GM15510 (cell line): ENCODE data around the gene SCN11A.
A peak's percentile ranks its signal among the peaks of the same experiment; 100 is the strongest.

Experiments
- POLR2A ChIP-seq: IDR thresholded peaks from 3 replicates; pipeline ENCODE4 v1.6.1; 2011; ENCODE audit warnings: borderline replicate concordance; ENCODE audit not compliant: insufficient read length; ENCODE audit errors: extremely low read depth

The SCN11A gene

DNA sequence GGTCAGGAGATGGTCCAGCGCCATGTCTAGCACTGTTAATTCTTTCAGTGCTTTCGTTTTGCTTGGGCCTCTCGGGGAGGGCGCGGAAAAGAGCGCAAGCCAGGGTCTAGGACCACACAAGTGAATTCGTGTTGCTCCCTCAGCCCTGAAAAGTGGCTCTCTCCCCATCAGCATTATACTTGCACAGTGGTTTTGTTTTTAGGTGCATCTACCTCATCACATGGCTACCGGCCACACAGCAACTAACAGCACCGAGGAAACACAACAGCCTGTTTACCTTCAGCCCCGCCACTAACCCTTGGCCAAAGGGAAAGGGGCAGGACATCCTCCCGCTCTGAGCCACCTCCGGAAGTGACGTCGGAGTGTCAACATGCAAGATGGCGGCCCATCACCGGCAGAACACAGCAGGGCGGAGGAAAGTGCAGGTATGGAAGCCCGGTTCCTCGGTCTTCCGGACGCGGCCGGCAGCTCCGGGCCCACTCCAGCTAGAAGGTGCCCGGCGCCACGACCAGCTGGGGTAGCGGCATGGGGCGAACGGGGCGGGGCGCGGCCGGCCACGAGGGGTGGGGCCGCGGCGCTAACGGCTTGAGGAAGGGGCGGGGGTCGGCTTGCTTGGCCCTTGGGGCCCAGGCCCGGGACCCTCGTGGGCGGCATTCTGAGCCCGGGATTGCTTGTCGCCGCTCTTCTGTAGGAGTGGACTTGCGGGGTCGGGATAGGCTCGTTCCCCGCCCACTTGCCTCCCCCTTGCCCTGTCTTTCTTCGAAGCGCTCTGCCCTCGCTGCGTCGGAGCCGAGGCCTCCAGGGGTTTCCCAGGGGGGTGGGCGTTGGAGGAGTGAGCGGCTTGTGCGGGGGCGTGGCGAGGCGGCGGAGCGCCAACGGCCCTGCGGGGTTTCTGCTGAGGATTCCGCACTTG lies at the start of gene SCN11A, which contains the start of gene WDR48:
TSS of gene SCN11A (minus strand) at position 296 of the 913 bp plus-strand sequence. CDS start 101,582 bp downstream, outside the sequence.
TSS of gene WDR48 (plus strand) at position 368 of the 913 bp plus-strand sequence. CDS start at position 378, 10 bp downstream.
- TF ChIP-seq POLR2A, result peak; percentile 90

DNA sequence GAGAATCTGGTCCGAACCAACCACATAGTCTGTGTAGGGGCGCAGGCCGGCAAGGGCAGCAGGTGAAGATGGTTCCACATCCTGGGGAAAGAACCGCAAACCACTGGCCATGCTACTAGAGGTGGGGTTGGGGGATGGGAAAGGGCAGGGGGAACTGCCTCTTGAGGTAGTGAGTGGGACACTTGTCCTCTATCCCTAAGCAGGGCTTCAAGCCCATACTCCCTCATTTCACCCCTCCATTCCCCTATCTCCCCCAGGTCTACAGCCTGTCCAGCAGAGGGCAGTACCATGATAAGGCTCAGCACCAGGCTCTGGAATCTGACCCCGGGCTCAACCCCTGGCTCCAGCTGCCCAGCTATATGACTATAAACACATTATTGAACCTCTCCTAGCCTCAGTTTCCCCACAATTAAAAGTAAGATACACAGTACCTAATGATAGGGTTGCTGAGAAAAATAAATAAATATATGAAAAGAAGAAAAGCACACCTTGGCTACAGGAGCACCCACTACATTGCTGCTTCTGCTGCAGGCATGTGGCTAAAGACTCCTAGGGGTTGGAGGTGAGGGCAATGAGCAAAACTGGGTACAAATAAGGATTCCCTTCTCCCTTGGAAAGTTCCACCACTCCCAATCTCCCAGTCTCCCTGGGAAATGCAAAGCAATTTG lies 49.4 kb upstream of the SCN11A start:
- no peak for TF ChIP-seq POLR2A

DNA sequence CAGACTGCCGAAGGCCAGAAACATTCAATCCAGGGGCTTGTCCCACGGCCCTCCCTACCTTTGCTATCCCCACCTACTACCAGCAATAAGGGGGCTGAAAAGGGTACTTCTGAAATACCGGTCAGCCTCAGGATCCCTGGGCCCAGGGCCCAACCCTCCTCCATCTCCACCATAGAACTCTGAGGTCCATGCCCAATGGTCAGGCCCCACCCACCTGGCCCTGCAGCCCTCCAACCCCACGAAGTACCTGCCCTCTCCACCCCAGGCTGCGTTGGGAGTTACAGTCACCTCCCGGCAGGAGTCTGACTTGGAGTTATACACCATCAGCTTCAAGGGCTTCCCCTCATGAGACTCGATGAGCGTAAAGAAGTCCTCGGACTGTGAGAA lies 48.7 kb upstream of the SCN11A start:
- no peak for TF ChIP-seq POLR2A

DNA sequence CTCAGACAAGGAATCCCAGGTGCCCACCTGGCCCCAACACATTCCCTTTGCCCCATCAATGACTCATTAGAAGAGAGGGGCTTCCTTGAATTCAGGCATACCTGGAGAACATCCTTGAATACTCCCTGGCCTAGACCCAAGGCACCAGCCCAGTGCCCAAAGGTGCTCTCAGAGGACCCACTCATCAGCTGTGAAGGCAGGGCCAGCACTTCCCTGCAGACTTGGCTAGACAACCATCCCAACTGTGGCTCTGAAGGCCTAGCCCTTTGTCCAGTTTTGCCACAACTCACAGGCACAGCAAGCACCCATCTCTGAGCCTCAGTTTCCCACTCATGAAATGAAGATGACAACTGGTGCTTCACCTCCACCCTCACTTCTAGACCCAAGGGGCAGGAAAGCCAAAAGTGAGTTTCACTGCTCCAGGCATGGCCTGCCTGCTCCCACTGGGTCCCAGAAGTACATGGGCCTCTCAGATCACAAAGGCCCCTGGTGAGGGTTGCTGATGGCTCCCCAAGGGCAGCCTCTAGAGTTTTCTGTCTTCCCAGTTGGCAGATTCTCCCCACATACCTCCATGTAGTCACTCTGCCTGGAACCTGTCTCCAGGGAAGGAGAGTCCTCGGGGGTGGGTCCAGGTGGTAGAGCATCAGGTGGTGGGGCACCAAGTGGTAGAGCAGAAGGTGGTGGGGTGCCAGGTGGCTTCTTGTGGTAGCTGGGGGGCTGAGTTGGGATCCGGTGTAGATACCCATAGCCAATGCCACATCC lies 48.2 kb upstream of the SCN11A start:
- TF ChIP-seq POLR2A, result no peak

DNA sequence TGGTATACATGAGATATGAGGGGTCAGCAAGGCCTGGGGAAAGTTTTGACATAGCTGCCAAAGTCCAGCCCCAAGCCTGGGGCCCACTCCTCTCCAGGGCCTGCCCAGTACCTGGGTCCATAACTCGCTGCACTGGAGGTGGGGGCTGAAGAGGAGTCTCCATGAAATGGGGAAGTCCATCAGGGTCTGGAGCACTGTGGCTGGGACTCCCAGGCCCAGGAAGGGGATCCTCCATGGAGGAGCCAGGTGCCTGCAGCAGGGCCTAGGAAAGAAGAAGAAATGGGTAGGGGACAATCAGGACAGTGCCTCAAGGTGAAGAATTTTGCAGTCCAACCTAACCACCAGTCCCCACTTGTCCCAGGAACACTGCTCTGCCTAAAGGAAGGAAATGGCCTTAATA lies 47.5 kb upstream of the SCN11A start:
- no peak for TF ChIP-seq POLR2A

DNA sequence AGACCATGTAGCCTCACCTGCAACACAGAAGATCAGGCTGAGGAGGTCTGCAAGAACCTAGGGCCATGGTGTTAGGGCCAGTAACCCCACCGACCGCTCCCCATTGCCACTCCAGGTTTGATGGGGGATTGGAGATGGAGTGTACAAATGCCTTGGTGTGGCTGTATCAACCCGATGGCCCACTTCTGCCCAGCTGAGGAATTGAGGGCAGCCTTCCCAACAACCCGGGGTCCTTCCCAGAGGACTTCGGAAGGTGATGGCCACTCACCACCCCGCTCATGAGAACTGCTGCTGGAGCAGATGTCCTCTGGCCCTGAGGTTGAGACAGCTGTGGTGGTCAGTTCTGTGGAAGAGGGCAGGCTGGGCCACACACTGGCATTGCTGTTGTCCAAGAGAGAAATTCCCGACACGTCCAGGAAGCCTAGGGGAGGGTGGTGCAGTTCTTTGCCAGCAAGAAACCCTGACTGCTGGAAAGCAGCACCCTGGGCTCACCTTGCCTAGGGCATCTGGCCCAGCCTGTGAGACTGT lies 46.8 kb upstream of the SCN11A start:
- TF ChIP-seq POLR2A, result no peak

DNA sequence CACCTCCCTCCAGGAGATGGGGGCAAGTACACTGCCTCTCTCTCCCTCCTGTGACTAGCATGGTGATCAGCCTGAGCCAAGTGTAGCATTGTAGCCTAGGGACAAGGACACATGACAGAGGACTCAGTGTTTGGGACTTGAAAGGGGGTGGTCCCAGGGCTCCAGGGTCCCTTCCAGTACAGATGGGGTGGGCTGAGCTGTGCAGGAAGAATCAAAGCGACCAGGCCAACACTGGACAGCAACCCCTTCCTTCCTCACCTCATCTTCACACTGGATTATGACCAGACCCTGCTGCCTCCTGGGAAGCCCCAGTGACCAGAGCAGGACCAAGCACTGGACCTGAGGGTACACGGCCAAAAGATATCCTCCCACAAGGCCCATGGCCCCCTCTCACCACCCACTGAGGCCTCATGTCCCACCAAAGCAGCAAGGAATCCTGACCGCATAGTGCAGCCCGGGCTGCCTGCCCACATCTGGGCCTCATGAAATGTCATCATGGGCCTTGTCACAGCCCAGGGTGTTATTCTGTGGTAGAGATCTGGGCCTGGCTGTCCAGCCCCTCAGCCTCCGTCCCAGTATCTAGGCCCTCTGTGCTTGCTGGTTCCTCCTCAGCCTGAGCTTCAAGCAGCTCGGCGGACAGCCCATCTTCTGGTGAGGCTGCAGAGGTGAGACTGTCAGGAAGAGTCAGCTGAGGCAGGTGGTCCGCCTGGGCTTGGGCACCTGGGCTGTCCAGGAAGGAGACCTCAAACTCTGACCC lies 46.1 kb upstream of the SCN11A start:
- TF ChIP-seq POLR2A, result no peak

DNA sequence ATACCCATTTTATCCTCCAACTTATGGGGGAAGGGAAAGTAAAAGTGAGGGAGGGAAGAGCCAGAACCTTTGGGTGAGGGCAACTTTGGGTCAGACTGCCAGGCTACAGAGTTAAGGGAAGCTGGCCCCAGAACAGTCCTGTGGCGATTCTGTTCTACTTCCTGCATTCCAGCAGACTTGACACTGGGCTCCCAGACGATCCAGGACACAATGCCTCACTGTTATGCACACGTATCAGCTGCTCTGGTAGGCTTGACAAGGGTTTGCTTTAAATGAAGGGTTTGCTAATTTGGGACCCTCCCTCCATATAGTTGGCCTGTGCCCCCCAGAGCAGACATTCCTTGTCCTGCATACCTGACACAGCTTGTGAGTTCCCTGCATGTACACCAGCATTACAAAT lies 45.0 kb upstream of the SCN11A start:
- no peak for TF ChIP-seq POLR2A

DNA sequence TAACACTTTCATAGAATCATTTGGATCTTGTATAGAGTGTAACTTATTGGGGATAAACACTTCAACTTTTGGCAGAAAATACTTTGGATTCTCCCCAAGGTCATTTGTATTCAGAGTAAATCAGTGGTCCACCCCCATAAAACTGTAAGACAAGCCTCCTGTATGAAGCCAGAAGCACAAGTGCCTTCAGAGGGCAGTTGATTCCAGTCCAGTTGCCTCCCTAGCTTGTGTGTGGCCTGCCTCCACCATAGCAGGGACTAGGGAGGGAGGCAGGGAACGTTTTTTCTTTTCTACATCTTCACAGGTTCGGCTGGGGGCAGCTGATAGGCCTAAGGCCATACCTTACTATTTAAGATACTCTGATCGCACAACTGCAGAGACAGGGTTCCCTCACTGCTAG lies 44.0 kb upstream of the SCN11A start:
- TF ChIP-seq POLR2A, result no peak

DNA sequence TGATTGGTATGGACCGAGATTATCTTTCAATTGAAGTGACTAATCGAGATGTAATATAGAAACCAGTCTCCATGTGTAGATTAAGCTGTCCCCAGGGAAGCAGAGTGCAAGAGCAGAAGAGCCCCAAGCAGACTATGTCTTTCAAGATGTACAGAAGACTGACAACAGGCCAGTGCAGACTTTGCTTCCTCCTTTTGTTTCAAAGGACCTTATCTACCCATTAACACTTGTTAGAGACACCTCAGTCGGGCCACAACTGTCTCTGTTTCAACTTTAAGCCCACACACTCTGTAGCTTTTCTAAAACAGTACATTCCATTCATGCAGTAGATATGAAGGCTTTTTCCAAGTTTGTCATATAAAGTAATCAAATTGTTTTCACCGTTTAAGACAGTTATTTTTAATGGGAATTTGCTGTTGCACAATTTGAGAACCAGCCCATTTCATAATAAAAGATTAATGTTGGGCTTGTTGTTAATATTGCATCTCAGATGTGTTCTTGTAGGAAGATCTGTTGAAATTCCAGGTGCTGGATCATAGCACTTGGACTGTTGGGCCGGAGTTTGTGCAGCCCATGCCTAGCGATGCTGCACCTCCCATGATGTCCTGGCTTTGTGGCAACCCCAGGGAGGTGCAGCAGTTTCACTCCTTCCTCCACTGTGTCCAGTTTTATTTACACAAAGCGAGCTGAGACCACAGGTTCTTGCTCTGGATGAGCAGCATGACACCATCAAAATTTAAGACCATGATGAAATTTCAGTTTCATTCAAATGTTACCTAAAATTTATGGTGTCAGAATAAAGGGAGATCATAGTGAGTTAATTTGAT lies 43.3 kb upstream of the SCN11A start:
- TF ChIP-seq POLR2A, result no peak

DNA sequence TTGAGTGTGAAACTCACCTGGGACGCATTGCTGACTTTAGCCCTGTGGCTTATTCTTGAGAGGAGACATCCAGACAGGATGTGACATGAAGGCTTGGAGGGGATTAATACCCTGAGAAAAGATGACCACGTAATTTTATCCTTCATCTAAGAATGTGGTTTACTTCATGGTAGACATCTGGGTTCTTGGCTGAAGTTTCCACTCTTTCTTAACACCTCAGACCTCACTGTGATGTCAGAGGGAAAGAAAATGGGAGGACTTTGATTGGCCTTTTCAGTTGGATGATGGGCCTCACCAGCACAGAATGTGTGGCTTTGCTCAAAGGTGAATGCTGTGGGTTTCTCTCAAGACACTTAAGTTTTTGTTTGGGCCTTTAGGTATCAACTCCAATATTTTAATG lies 39.2 kb upstream of the SCN11A start:
- no peak for TF ChIP-seq POLR2A

DNA sequence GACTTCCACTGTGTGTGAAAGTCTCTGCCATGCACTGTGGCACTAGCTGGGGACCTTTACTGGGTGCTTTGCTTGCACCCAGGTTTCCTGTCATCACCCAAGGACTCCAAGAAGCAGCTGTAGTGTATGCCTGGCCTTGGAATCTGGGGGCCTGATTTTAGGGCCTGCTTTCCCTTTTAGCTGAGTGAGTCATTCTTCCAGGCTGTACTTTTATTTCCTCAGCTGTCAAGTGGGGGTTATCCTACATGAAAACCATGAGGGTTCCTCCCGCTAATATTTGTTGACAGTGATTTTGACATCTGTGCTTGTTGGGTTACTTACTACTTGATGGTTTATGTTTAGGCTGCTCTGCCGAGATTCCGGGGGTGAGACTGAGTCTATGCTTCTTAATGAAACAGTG lies 37.1 kb upstream of the SCN11A start:
- TF ChIP-seq POLR2A, result no peak

DNA sequence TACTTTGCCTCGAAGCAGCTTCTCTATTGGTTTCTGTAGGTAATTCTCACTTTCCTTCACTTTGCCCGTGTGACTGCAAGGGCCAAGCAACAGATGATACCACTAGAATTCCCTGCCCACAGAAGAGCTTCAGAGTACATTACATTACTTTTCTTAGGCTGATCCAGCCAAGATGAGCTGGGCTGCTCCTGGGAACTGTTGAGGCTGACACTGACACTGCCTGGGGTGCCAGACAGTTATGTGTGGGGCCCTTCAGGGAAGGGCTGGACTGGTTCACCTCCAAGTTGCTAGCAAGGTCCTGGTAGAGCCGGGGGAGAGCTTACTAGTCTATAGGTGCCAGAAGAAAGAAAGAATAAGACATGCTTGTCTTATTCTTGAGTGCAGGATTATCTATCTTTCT lies 36.7 kb upstream of the SCN11A start:
- TF ChIP-seq POLR2A, result no peak
